Measurements from ENCODE around the gene CATSPER1. TPM values are rescaled to one million over a fixed set of nuclear protein-coding genes. Genes with fewer than 3 reads are reported as not detected.

The CATSPER1 gene
- total RNA-seq, 1 donor from 2014 or later: not detected

DNA sequence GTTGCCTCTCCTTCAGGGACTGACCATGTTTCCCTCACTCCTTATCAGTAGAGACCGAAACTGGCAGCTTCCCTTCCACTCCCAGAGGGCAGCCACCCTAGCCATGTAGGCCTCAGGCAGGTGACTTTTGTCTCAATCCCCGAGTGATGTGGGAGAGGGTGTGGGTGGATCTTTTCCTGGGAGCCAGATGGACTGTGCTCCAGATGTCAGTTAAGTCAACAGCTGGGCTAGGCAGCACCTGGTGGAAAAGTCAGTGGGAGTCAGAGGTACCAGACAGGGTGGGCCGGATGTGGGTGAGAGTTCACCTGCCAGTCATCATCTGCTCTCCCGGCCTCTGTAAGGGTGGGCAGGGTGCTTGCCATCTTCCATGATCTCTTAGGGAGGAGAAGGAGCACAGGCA is 22.1 kb downstream of the CATSPER1 start:
- H3K9me3 Mint-ChIP-seq (ENCODE audit: unreplicated experiment): no peaks in the 10 kb centered on the region
- no peak overlapping the region for H3K27ac Mint-ChIP-seq (ENCODE audit: unreplicated experiment)
- H3K4me3 Mint-ChIP-seq (ENCODE audit: unreplicated experiment): no peak overlapping the region
- TF ChIP-seq, protein P1, sequence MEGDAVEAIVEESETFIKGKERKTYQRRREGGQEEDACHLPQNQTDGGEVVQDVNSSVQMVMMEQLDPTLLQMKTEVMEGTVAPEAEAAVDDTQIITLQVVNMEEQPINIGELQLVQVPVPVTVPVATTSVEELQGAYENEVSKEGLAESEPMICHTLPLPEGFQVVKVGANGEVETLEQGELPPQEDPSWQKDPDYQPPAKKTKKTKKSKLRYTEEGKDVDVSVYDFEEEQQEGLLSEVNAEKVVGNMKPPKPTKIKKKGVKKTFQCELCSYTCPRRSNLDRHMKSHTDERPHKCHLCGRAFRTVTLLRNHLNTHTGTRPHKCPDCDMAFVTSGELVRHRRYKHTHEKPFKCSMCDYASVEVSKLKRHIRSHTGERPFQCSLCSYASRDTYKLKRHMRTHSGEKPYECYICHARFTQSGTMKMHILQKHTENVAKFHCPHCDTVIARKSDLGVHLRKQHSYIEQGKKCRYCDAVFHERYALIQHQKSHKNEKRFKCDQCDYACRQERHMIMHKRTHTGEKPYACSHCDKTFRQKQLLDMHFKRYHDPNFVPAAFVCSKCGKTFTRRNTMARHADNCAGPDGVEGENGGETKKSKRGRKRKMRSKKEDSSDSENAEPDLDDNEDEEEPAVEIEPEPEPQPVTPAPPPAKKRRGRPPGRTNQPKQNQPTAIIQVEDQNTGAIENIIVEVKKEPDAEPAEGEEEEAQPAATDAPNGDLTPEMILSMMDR (IDR thresholded peaks at IDR 0.05; ENCODE audit: unreplicated experiment): no peak
- peaks cover 31% of the 10 kb centered on the region for H3K4me1 Mint-ChIP-seq (ENCODE audit: unreplicated experiment)
- no peak for DNase-seq (ENCODE audit: low spot score)
- H3K27me3 Mint-ChIP-seq (ENCODE audit: unreplicated experiment): peaks cover 16% of the 10 kb centered on the region
- H3K36me3 Mint-ChIP-seq (ENCODE audit: low read depth, unreplicated experiment): peaks cover 3% of the 10 kb centered on the region

DNA sequence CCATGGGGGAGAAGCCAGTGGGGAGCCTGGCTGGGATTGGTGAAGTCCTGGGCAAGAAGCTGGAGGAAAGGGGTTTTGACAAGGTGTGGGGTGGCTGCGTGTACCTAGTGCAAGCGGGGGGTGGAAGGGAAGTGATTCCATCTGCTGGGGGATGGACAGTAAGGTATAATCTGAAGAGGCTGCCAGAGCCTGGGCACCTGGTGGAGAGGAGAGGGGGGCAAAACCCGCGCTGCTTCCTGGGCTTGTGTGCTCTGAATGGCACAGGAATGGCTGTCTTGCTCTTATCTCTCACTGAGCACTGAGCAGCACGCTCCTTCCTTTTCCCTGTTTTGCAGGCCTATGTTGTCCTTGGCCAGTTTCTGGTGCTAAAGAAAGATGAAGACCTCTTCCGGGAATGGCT is 23.0 kb downstream of the CATSPER1 start:
- peaks cover 14% of the 10 kb centered on the region for H3K27me3 Mint-ChIP-seq (ENCODE audit: unreplicated experiment)
- TF ChIP-seq, protein P1 (IDR thresholded peaks at IDR 0.05; ENCODE audit: unreplicated experiment): no peak
- H3K9me3 Mint-ChIP-seq (ENCODE audit: unreplicated experiment): no peaks in the 10 kb centered on the region
- no peak for DNase-seq (ENCODE audit: low spot score)
- peaks cover 8% of the 10 kb centered on the region for H3K36me3 Mint-ChIP-seq (ENCODE audit: low read depth, unreplicated experiment)
- peaks cover 25% of the 10 kb centered on the region for H3K4me1 Mint-ChIP-seq (ENCODE audit: unreplicated experiment)
- peak overlapping the region; percentile 90 for H3K27ac Mint-ChIP-seq (ENCODE audit: unreplicated experiment)
- peak overlapping the region; percentile 94 for H3K4me3 Mint-ChIP-seq (ENCODE audit: unreplicated experiment)

DNA sequence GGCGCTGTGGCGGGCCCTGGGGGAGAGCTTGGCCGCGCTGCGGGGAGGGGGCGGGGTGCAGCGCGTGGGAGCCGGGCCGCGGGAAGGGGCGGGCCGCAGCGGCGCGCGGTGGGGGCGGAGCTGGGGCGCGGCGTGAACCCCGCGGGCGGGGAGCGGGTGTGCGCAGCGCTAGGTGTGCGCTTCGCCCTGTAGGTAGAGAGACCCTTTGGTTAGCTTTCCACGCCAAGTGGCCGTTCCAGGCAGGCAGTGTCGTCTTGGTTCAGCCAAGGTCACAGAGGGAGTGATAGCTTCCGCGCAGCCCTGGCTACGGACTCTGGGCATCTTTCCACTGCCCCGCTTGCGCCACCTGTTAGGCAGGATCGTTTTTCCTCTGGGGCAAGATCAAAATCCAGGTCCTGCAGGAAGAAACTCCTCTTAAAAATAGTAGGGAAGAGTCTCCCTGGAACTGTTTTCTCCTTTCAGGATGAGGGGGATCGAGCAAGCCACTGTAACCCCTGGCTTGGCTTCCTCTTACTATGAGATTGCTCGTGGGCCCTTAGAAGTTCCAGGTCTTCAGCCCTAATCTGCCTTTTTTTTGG is 23.5 kb downstream of the CATSPER1 start:
- peak; percentile 29 for DNase-seq (ENCODE audit: low spot score)
- H3K27me3 Mint-ChIP-seq (ENCODE audit: unreplicated experiment): peaks cover 14% of the 10 kb centered on the region
- H3K4me1 Mint-ChIP-seq (ENCODE audit: unreplicated experiment): peaks cover 20% of the 10 kb centered on the region
- peaks cover 14% of the 10 kb centered on the region for H3K36me3 Mint-ChIP-seq (ENCODE audit: low read depth, unreplicated experiment)
- H3K9me3 Mint-ChIP-seq (ENCODE audit: unreplicated experiment): no peaks in the 10 kb centered on the region
- H3K27ac Mint-ChIP-seq (ENCODE audit: unreplicated experiment): peak overlapping the region; percentile 90
- TF ChIP-seq, protein P1 (IDR thresholded peaks at IDR 0.05; ENCODE audit: unreplicated experiment): no peak
- H3K4me3 Mint-ChIP-seq (ENCODE audit: unreplicated experiment): peak overlapping the region; percentile 100

DNA sequence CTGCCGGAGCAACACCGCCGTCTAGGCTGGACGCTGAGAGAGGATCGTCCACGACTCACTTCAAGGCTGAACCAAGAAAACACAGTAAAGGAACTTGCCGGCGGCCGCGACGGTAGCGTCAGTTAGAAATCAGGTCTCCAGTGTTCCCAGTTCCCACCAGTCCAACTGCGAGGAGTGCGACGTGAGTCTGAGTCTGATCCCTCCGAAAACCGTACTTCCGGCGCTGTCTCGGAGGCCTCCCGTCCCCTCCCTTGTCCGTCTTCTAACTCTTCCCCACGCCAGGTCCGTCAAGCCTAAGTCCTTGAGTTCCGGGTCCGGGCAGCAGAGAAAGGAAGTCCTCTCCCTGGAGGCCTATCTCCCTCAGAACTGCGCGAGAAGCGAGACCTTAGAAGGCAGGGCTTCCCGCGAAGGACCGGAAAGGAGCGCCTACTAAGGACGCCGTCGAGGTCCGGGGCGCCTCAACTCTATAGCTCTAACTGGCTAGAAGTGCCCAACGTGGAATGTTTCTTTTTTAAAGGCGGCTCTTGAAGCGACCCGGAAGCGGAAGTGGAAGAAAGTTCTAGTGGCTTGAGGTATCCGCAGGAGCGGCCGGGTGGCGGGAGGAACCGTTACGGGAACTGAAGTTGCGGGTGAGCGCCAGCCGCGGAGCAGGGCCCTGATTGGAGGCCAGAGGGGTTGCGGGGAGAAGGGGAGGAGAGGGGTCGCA is 24.2 kb downstream of the CATSPER1 start, which contains the start of the genes BANF1 and EIF1AD:
Gene BANF1 (plus strand): TSS at position 562 of the 706 bp plus-strand sequence. CDS start 748 bp downstream, outside the sequence.
Gene EIF1AD (minus strand): TSS at position 216 of the 706 bp plus-strand sequence. CDS start 1,768 bp downstream, outside the sequence.
- peaks cover 20% of the 10 kb centered on the region for H3K36me3 Mint-ChIP-seq (ENCODE audit: low read depth, unreplicated experiment)
- peak; percentile 85 for DNase-seq (ENCODE audit: low spot score)
- peaks cover 20% of the 10 kb centered on the region for H3K4me1 Mint-ChIP-seq (ENCODE audit: unreplicated experiment)

More for the DNA sequence above, 24.2 kb downstream of the CATSPER1 start, which contains the start of the genes BANF1 and EIF1AD:
- TF ChIP-seq, protein P1 (IDR thresholded peaks at IDR 0.05; ENCODE audit: unreplicated experiment): no peak
- Mint-ChIP-seq H3K4me3 (ENCODE audit: unreplicated experiment) (peak within 1 kb of the TSS; percentile 100), H3K27me3 (ENCODE audit: unreplicated experiment) (peaks cover 14% of the 10 kb centered on the region), H3K9me3 (ENCODE audit: unreplicated experiment) (no peaks in the 10 kb centered on the region), H3K27ac (ENCODE audit: unreplicated experiment) (peak within 1 kb of the TSS; percentile 98)
